HG02571 (cell line): ENCODE measurements around the gene CFAP73.
"Not testable (repeated sequence)": the region's sequence is repeated elsewhere in the genome, so short reads cannot be mapped to it uniquely, and the experiment has no call there.

Experiments used
- ATAC-seq: cut with Tn5 transposase; IDR thresholded peaks from one replicate; pipeline ENCODE4 v1.9.1; 2021; ENCODE audit warnings: mild to moderate bottlenecking, moderate library complexity; ENCODE audit not compliant: unreplicated experiment

Gene CFAP73

GRCh38 chr12:113185180-113186032 lies 35.9 kb downstream of the CFAP73 start, which contains the start of the genes DDX54 and RITA1:
TSS of gene DDX54 (minus strand) at chr12:113185478. CDS start at chr12:113185451, 27 bp downstream.
TSS of gene RITA1 (plus strand) at chr12:113185721. CDS start at chr12:113186747, 1,026 bp downstream.
- ATAC-seq = peak; percentile 41

GRCh38 chr12:113186033-113186365 lies 36.5 kb downstream of the CFAP73 start:
- no peak for ATAC-seq

GRCh38 chr12:113186666-113187325 lies 37.3 kb downstream of the CFAP73 start:
- ATAC-seq = no peak

- ATAC-seq = no peak
Observed at GRCh38 chr12:113189361-113189760, 39.8 kb downstream of the CFAP73 start.

GRCh38 chr12:113190761-113191160 lies 41.2 kb downstream of the CFAP73 start:
- no peak for ATAC-seq

GRCh38 chr12:113191227-113191626 lies 41.7 kb downstream of the CFAP73 start:
- ATAC-seq = no peak

GRCh38 chr12:113194971-113195391 lies 45.5 kb downstream of the CFAP73 start:
- no peak for ATAC-seq

- no peak for ATAC-seq
Observed at GRCh38 chr12:113195598-113195997, 46.1 kb downstream of the CFAP73 start.

- ATAC-seq = no peak
Observed at GRCh38 chr12:113196582-113196981, 47.1 kb downstream of the CFAP73 start.

GRCh38 chr12:113196990-113197389 lies 47.5 kb downstream of the CFAP73 start:
- peak; percentile 70 for ATAC-seq

GRCh38 chr12:113197518-113198077 lies 48.1 kb downstream of the CFAP73 start:
- ATAC-seq = no peak

- no peak for ATAC-seq
Observed at GRCh38 chr12:113198296-113198695, 48.8 kb downstream of the CFAP73 start.

GRCh38 chr12:113200021-113200797 lies 50.7 kb downstream of the CFAP73 start:
- no peak for ATAC-seq

- ATAC-seq = no peak
Observed at GRCh38 chr12:113201187-113202177, 52.0 kb downstream of the CFAP73 start.

- ATAC-seq = no peak
Observed at GRCh38 chr12:113202300-113203075, 53.0 kb downstream of the CFAP73 start.

- ATAC-seq = no peak
Observed at GRCh38 chr12:113203852-113204760, 54.6 kb downstream of the CFAP73 start.

GRCh38 chr12:113204804-113205203 lies 55.3 kb downstream of the CFAP73 start:
- ATAC-seq = no peak

GRCh38 chr12:113206802-113207201 lies 57.3 kb downstream of the CFAP73 start:
- not testable (repeated sequence) for ATAC-seq
